Lower leg skin (tissue), 3 donors: Measurements from ENCODE around the gene RNF169.

Experiments used
- CTCF ChIP-seq, 3 donors: fragments of 450-650 bp; IDR thresholded peaks; one replicate each; pipeline ENCODE4 v1.5.1; 2016; ENCODE audit warnings: antibody characterized with exemption in 3 of 3, mild to moderate bottlenecking in 3 of 3, moderate library complexity in 2 of 3
- POLR2A ChIP-seq, 2 donors: fragments of 450-650 bp; IDR thresholded peaks; one replicate each; pipeline ENCODE4 v1.6.1; 2016 to 2017; ENCODE audit warnings: antibody characterized with exemption in 2 of 2, mild to moderate bottlenecking in 1 of 2, moderate library complexity in 1 of 2

- TF ChIP-seq CTCF (IDR thresholded peaks at IDR 0.05) (no peak), POLR2A (IDR thresholded peaks at IDR 0.05) (no peak)
Measured at GRCh38 chr11:74709175-74709574, 39.5 kb upstream of the RNF169 start.
